GM19238 (cell line): Measurements from ENCODE around the gene BCL7B.
"Not testable (repeated sequence)": the region's sequence is repeated elsewhere in the genome, so short reads cannot be mapped to it uniquely, and the experiment has no call there.

Source experiments
- DNase-seq: peaks from one replicate; pipeline ENCODE4 v3.0.0; 2011; ENCODE audit warnings: low spot score; ENCODE audit not compliant: insufficient read length

The BCL7B gene

GRCh38 chr7:73557397-73558257 is at the start of gene BCL7B:
Gene BCL7B (minus strand): TSS chr7:73557690. CDS start chr7:73557578, 112 bp downstream.
- peak; percentile 95 for DNase-seq

- no peak for DNase-seq
These were observed 48.2 kb upstream of the BCL7B start for GRCh38 chr7:73605601-73606220.

GRCh38 chr7:73602721-73603651 is 45.5 kb upstream of the BCL7B start:
- no peak for DNase-seq

- DNase-seq = no peak
These were observed 42.4 kb upstream of the BCL7B start for GRCh38 chr7:73599916-73600315.

- DNase-seq = no peak
These were observed 41.8 kb upstream of the BCL7B start for GRCh38 chr7:73599151-73599882.

GRCh38 chr7:73597978-73598782 is 40.7 kb upstream of the BCL7B start:
- DNase-seq = no peak

- no peak for DNase-seq
These were observed 38.9 kb upstream of the BCL7B start for GRCh38 chr7:73596191-73597065.

- DNase-seq = no peak
These were observed 37.9 kb upstream of the BCL7B start for GRCh38 chr7:73595358-73595757.

GRCh38 chr7:73593207-73594045 is 35.9 kb upstream of the BCL7B start:
- DNase-seq = no peak

- DNase-seq = no peak
These were observed 29.4 kb upstream of the BCL7B start for GRCh38 chr7:73586911-73587310.

GRCh38 chr7:73585196-73585595 is 27.7 kb upstream of the BCL7B start:
- no peak for DNase-seq

GRCh38 chr7:73582664-73583202 is 25.2 kb upstream of the BCL7B start:
- DNase-seq = no peak

- not testable (repeated sequence) for DNase-seq
These were observed 23.5 kb upstream of the BCL7B start for GRCh38 chr7:73581006-73581405.

- DNase-seq = peak; percentile 95
These were observed 21.0 kb upstream of the BCL7B start, which contains the start of gene TBL2 for GRCh38 chr7:73578342-73579128. Gene TBL2 (minus strand): TSS chr7:73578579. CDS start chr7:73578549, 30 bp downstream.

GRCh38 chr7:73577627-73578341 is 20.3 kb upstream of the BCL7B start:
- no peak for DNase-seq

- DNase-seq = no peak
These were observed 16.3 kb upstream of the BCL7B start for GRCh38 chr7:73573791-73574190.
